OCI-LY1 (cell line): ENCODE data around the gene PALD1.

Source experiments
- H2AFZ ChIP-seq: fragments of 200-600 bp; sonication (generic), shearing (Covaris generic); 2 replicates; pipeline ENCODE4 v1.6.0; 2014; ENCODE audit warnings: antibody characterized with exemption, mild to moderate bottlenecking, low read length
- H3F3A ChIP-seq: fragments of 200-600 bp; sonication (generic), shearing (Covaris generic); 2 replicates; pipeline ENCODE4 v1.6.0; 2014; ENCODE audit warnings: mild to moderate bottlenecking, antibody characterized with exemption, low read length, moderate library complexity; ENCODE audit not compliant: insufficient read depth
- H3K27ac ChIP-seq: fragments of 200-600 bp; sonication (generic); 2 replicates; pipeline ENCODE4 v1.5.1; 2014; ENCODE audit warnings: low read length, mixed run types, mild to moderate bottlenecking, low read depth; ENCODE audit not compliant: poor library complexity, severe bottlenecking
- H3K27me3 ChIP-seq: fragments of 200-600 bp; sonication (generic); 2 replicates; pipeline ENCODE4 v1.6.0; 2014; ENCODE audit warnings: antibody characterized with exemption, mild to moderate bottlenecking, low read length, moderate library complexity; ENCODE audit not compliant: insufficient read depth
- H3K36me3 ChIP-seq: fragments of 200-600 bp; sonication (generic); 2 replicates; pipeline ENCODE4 v1.6.1; 2014; ENCODE audit warnings: mild to moderate bottlenecking, antibody characterized with exemption, low read length, moderate library complexity, mixed read lengths; ENCODE audit not compliant: insufficient read depth
- H3K4me1 ChIP-seq: fragments of 200-600 bp; sonication (generic); 2 replicates; pipeline ENCODE4 v1.5.1; 2014; ENCODE audit warnings: mild to moderate bottlenecking, low read length, moderate library complexity; ENCODE audit not compliant: insufficient read depth, severe bottlenecking
- H3K4me2 ChIP-seq: fragments of 200-600 bp; sonication (generic), shearing (Covaris generic); 2 replicates; pipeline ENCODE4 v1.6.1; 2014; ENCODE audit warnings: low read length
- H3K4me3 ChIP-seq: fragments of 200-600 bp; sonication (generic); 2 replicates; pipeline ENCODE4 v1.5.1; 2014; ENCODE audit warnings: low read length, low read depth, mild to moderate bottlenecking, mixed read lengths; ENCODE audit not compliant: poor library complexity, severe bottlenecking
- H3K79me2 ChIP-seq: fragments of 200-600 bp; shearing (Covaris generic); 2 replicates; pipeline ENCODE4 v1.6.1; 2016; ENCODE audit warnings: mixed run types, low read length, mixed read lengths; ENCODE audit not compliant: insufficient read depth
- H3K9ac ChIP-seq: fragments of 200-600 bp; sonication (generic), shearing (Covaris generic); 2 replicates; pipeline ENCODE4 v1.6.1; 2014; ENCODE audit warnings: mild to moderate bottlenecking, low read length, mixed read lengths
- H3K9me2 ChIP-seq: fragments of 200-600 bp; sonication (generic), shearing (Covaris generic); 2 replicates; pipeline ENCODE4 v1.6.1; 2014; ENCODE audit warnings: low read depth, mild to moderate bottlenecking, low read length, mixed read lengths
- H3K9me3 ChIP-seq: fragments of 200-600 bp; shearing (Covaris generic); 2 replicates; pipeline ENCODE4 v1.6.1; 2014; ENCODE audit warnings: low read length, mixed read lengths
- H4K20me1 ChIP-seq: fragments of 200-600 bp; sonication (generic), shearing (Covaris generic); 2 replicates; pipeline ENCODE4 v1.6.0; 2016; ENCODE audit warnings: mild to moderate bottlenecking, low read length; ENCODE audit not compliant: insufficient read depth
- CTCF ChIP-seq: fragments of 200-600 bp; sonication (generic), shearing (Covaris generic); IDR thresholded peaks from 2 replicates; pipeline ENCODE4 v1.5.1; 2017; ENCODE audit warnings: mild to moderate bottlenecking, antibody characterized with exemption, low read length, moderate library complexity, mixed read lengths
- EZH2 ChIP-seq: fragments of 200-600 bp; sonication (generic), shearing (Covaris generic); IDR thresholded peaks from 2 replicates; pipeline ENCODE4 v1.8.0; 2017; ENCODE audit warnings: borderline replicate concordance, mixed run types, mild to moderate bottlenecking, antibody characterized with exemption, low read length, moderate library complexity, mixed read lengths

Gene PALD1

GRCh38 chr10:70497120-70497545 is 18.6 kb downstream of the PALD1 start:
- Histone ChIP-seq H3K79me2 (peaks cover 44% of the 10 kb centered on the region), H3F3A (peaks cover 5% of the 10 kb centered on the region; the same call in 1 of the 2 replicates), H2AFZ (no peak overlapping the region), H3K4me3 (peak overlapping the region; percentile 29), H3K27ac (peak overlapping the region; percentile 100), H3K4me1 (peaks cover 100% of the 10 kb centered on the region), H3K36me3 (peaks cover 27% of the 10 kb centered on the region; the same call in 1 of the 2 replicates), H3K9ac (peak overlapping the region; percentile 42; the same call in 1 of the 2 replicates), H3K9me3 (no peaks in the 10 kb centered on the region), H3K27me3 (no peaks in the 10 kb centered on the region), H3K4me2 (peak overlapping the region; percentile 39), H3K9me2 (no peaks in the 10 kb centered on the region), H4K20me1 (no peaks in the 10 kb centered on the region)
- TF ChIP-seq EZH2 (no peak), CTCF (no peak)

- no peaks in the 10 kb centered on the region for H3K9me3 ChIP-seq
- peaks cover 36% of the 10 kb centered on the region; the same call in 1 of the 2 replicates for H3K36me3 ChIP-seq
- H3F3A ChIP-seq, result peaks cover 5% of the 10 kb centered on the region; the same call in 1 of the 2 replicates
- H3K79me2 ChIP-seq, result peaks cover 53% of the 10 kb centered on the region
- TF ChIP-seq CTCF, result no peak
- TF ChIP-seq EZH2, result no peak
- no peaks in the 10 kb centered on the region for H3K9me2 ChIP-seq
- peak overlapping the region; percentile 40 for H3K4me2 ChIP-seq
- H4K20me1 ChIP-seq, result no peaks in the 10 kb centered on the region
- H3K4me3 ChIP-seq, result no peak overlapping the region
- H3K9ac ChIP-seq, result peak overlapping the region; percentile 45; the same call in 1 of the 2 replicates
- H3K27me3 ChIP-seq, result no peaks in the 10 kb centered on the region
- no peak overlapping the region for H2AFZ ChIP-seq
- peak overlapping the region; percentile 100 for H3K27ac ChIP-seq
- H3K4me1 ChIP-seq, result peaks cover 100% of the 10 kb centered on the region
These were observed 20.6 kb downstream of the PALD1 start for GRCh38 chr10:70498970-70499835.

GRCh38 chr10:70499836-70500167 is 21.2 kb downstream of the PALD1 start:
- peak overlapping the region; percentile 100 for H3K27ac ChIP-seq
- peaks cover 41% of the 10 kb centered on the region for H3K36me3 ChIP-seq
- H3K9me3 ChIP-seq, result no peaks in the 10 kb centered on the region
- no peak for TF ChIP-seq CTCF
- TF ChIP-seq EZH2, result no peak
- H3K9ac ChIP-seq, result peak overlapping the region; percentile 45; the same call in 1 of the 2 replicates
- H2AFZ ChIP-seq, result no peak overlapping the region
- peak overlapping the region; percentile 3 for H3K4me3 ChIP-seq
- peak overlapping the region; percentile 40 for H3K4me2 ChIP-seq
- peaks cover 52% of the 10 kb centered on the region for H3K79me2 ChIP-seq
- no peaks in the 10 kb centered on the region for H3K27me3 ChIP-seq
- H3K9me2 ChIP-seq, result no peaks in the 10 kb centered on the region
- H4K20me1 ChIP-seq, result no peaks in the 10 kb centered on the region
- peaks cover 100% of the 10 kb centered on the region for H3K4me1 ChIP-seq
- peaks cover 5% of the 10 kb centered on the region; the same call in 1 of the 2 replicates for H3F3A ChIP-seq
